Head of caudate nucleus (tissue), 42 donors: ENCODE measurements around the gene DCLK2.

Source experiments
- DNase-seq, 42 donors: peaks; one replicate each; pipeline versions ENCODE4 v3.0.0 to v3.0.0-alpha.2; 2020 to 2021; ENCODE audit warnings: mixed read lengths in 7 of 42
- intact Hi-C: fragments of 100-400 bp; cut with DNase I; formaldehyde crosslinking; loops from one replicate; pipeline ENCODE4 v1.15.0; 2022

The DCLK2 gene

DNA sequence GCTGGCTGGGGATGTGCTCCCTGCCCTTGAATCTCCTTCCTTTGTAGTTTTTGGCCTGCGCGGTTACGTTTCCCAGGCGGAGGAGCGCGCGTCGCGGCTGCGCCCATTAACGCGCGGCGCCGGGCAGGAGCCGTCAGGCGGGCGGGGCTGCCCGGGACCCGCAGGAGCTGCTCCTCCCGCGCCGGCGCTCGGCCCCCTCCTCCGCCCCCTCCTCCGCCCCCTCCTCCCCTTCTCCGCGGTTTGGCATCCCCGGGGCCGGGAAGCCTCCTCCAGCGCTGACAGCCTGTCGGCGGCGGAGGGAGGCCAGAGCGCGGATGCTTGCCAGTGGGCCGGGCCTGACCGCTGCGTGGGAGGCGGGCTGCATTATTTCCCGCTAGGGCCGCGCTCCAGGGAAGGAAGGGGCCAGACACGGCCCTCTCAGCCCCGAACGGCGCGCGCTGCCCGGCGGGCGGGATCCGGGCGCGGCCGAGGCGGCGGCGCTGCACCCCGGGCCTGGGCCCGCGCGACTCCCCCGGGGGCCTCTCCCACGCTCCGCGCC is at the start of gene DCLK2:
DCLK2 (plus strand) TSS at position 405 of the 538 bp plus-strand sequence. CDS start 583 bp downstream, outside the sequence.
- DNase-seq, result peak; percentile 23 to 90 (median 72)
- intact Hi-C loops, result loop anchor here (10.0 kb wide), 1 partner anchor 137 kb away; no protein-coding TSS in a partner anchor

DNA sequence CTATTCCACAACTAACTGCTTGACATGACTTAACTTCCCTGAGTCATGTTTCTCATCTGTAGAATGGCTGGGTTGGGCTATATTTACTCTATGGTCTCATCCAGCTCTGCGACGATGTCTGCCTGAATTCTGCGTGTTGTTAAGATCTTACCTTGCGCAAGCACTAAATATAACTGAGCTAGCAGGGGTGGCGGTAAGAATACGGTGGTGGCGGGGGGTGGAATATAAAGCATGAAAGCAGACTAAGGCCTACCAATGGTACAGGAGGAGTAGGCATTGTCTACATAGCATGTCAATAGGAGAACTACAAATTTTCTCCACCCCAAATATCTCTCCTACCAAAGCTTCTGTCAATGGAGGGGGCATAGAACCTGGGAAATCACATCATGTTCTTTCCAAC is 45.7 kb upstream of the DCLK2 start:
- intact Hi-C loops, result no loop called here
- DNase-seq, result peak in 40 of 42 donors; percentile 25 to 93 (median 62)

DNA sequence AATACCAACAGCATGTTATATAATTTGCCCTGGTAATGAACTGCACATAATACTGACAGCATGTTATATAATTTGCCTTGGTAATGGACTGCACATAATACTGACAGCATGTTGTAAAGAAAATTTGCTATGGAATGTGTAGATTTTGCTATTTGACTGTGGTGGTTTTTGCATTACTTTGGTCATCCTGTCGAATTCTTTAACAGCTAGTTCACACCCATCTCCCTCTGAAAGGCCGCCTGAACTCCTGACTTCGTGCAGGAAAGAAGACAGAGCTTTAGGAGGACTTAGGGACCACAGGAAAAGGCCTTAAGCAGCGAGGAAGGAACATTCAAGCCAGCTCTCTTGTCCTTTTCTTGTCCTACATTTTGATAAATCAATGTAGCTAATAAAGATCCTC is 45.2 kb upstream of the DCLK2 start:
- intact Hi-C loops, result no loop called here
- no peak for DNase-seq

GRCh38 chr4:150033901-150034300 is 44.3 kb upstream of the DCLK2 start:
- DNase-seq, result no peak
- intact Hi-C loops, result no loop called here

DNA sequence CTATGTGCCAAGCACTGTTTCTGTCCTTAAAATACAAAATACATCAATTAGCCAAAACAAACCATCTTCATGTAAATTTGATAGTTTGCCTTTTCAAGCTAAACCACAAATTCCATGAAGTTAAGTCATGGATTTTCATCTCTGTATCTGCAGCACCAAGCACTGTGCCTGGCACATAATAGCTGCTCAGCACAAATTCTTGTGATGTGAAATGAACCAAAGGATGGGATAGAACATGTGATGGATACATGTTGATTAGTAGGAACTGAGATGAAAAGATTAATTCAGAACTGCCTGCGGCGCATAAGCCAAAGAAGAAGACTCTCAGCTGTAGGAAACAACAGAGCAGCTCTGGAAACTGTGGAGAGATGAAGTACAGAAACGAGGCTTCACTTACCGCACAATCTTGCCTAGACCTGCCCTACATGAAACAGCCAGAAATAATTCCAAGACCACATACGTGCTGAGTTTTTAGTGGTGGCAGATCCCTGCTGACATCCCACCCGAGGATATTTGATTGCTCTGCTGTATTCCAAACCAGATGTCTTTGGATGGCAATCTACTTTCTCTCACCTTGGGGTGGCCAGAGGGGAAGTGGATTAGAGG is 40.9 kb upstream of the DCLK2 start:
- DNase-seq, result no peak
- intact Hi-C loops, result no loop called here

DNA sequence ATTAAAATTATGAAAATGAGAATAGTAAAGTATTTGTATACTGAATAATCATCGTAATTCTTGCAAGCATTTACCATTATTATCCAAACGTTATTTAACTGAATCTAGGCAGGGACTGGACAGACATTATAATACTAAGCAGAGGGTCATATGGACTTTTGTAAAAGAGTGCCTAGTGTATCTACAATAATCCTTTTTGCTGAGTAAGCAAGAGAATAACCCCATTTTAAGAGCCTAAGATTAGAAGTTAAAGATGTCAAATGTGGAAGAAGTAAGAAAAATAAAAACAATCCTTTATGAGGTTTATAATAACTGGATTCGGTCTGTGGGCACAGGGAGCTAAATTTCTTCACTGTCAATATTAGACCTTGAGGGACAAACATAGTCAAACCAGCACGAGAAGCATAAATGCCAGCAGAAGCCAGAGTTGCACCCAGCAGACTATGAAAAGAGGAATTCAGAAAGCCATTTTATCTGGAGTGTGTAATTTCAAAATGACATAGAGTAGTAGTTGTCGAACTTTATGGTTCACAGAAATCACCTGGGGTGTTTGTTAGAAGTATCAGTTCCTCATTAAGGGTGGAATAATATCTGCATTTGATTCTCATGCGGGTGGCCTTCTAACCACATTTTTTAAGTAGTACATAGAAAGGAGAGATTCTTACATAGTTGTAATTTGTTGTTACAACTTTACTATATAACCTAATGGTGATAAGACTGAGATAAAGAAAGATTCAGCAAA is 39.7 kb upstream of the DCLK2 start:
- intact Hi-C loops, result no loop called here
- DNase-seq, result no peak

DNA sequence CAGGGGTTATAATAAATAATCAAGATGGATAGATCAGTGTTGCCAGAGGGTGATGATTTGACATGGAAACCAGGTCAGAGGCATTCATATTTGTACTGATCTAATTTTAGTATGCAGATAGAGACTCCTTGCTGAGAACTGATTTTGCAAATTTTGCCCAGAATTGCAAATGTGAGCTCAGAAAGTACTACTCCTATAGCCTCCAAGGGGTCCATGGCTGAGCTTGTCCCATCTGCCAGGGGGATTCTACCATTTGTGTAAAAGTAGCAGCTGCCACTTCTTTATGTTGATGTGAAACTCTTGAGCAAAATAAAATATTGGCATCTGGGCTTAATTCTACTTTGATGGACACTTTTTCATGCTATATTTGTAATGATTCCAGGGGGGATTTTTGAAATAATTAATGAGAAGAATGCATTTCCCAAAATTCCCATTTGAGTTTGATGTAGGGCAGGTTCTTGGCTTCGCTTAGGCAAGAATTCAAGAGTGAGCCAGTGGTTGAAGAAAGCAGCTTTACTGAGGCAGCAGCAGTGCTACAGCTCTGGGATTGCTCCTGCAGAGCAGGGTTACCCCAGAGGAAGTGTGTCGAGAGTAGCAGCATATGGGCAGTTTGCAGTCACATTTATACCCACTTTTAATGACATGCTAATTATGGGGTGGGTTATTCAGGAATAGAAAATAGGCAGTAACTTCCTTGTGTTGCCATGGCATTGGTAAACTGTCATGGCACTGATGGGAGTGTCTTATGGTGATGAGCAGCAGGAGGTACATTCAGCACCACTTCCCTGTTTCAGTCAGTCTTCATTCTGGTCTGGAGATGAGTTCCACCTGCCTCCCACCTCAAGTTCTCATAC is 38.7 kb upstream of the DCLK2 start:
- intact Hi-C loops, result no loop called here
- DNase-seq, result no peak

- DNase-seq, result no peak
- intact Hi-C loops, result no loop called here
Measured at GRCh38 chr4:150044517-150044916, 33.7 kb upstream of the DCLK2 start.

GRCh38 chr4:150045410-150045809 is 32.8 kb upstream of the DCLK2 start:
- intact Hi-C loops, result no loop called here

DNA sequence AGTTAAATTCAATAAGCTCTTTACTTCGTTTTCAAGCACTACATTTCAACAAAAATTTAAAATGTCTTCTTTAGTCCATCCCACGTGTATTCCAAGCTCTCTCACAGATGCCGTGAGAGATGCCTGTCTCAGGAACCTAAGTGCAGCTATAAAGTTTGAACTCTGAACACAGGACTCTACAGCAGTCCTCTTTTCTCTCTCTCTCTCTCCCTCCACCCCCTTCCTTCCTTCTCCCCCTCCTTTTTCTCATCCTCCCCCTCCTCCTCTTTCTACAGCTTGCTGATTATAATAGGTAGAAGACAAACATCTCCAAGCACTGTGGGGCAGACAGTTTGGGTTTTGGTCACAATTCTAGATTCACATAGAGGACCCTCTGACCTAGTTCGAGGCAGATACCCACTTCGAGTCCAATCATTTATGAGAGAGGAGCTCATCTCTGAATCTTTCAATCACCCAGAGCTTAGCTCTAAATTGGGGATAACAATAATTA is 31.5 kb upstream of the DCLK2 start:
- intact Hi-C loops, result no loop called here
- no peak for DNase-seq

More at GRCh38 chr4:150045410-150045809, 32.8 kb upstream of the DCLK2 start:
- no peak for DNase-seq

GRCh38 chr4:150047546-150047945 is 30.7 kb upstream of the DCLK2 start:
- intact Hi-C loops, result no loop called here
- no peak for DNase-seq

- intact Hi-C loops, result no loop called here
Measured at GRCh38 chr4:150049682-150050081, 28.6 kb upstream of the DCLK2 start.

DNA sequence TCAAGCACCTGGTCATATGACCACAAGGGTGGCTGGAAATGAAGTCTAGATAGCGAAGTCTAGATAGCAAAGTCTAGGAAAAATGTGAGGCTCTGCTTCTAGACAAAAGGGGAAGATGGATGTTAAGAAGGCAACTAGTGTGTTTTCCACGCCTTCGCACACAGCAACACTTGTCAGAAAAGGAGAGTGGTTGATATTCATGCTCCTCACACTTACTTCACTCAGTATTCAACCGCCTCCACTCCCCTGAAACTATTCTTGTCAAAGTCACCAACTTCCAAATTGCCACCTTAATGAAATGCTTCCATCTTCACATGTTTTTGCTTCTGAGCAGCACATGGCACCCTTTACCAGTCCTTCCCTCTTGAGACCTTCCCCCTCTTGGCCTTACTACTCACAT is 27.7 kb upstream of the DCLK2 start:
- intact Hi-C loops, result no loop called here
- peak in 21 of 42 donors; percentile 3 to 72 (median 32) for DNase-seq

More at GRCh38 chr4:150049682-150050081, 28.6 kb upstream of the DCLK2 start:
- DNase-seq, result no peak

- DNase-seq, result no peak
- intact Hi-C loops, result no loop called here
Measured at GRCh38 chr4:150051111-150051510, 27.1 kb upstream of the DCLK2 start.

- DNase-seq, result no peak
- intact Hi-C loops, result no loop called here
Measured at GRCh38 chr4:150055467-150055866, 22.8 kb upstream of the DCLK2 start.

- no peak for DNase-seq
- intact Hi-C loops, result no loop called here
Measured at GRCh38 chr4:150056569-150056968, 21.7 kb upstream of the DCLK2 start.

DNA sequence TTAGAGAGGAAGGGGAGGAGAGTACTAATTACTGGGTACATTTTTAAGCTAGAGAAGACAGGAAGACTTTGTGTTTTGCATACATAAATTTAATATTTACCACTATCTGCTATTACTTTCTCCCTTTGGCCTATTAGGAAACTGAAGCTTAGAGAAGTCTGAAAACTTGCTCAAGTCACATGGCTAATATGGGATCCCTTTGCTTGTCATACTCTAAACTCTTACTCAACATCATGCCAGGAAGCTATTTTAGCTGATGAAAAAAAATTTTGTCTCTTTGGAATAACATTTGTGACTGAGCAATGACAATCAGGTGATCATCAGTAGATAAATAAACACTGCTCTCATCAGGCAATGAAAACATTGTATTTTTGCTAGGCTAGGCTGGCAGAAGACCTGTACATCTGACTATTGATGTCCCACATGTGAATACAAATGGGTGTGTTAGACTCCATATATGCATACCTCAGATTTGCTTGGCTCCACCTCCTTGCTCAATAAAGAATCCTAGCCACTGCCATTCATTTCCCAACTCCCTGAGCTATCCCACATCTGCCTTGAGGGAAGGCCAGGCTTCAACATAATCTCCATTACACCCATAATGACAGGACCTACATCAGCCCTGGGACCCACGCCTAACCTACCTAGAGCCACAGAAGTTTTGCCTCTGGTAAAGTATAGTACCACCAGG is 17.0 kb upstream of the DCLK2 start:
- intact Hi-C loops, result no loop called here
- DNase-seq, result no peak

GRCh38 chr4:150063128-150063527 is 15.1 kb upstream of the DCLK2 start:
- no peak for DNase-seq
- intact Hi-C loops, result no loop called here

DNA sequence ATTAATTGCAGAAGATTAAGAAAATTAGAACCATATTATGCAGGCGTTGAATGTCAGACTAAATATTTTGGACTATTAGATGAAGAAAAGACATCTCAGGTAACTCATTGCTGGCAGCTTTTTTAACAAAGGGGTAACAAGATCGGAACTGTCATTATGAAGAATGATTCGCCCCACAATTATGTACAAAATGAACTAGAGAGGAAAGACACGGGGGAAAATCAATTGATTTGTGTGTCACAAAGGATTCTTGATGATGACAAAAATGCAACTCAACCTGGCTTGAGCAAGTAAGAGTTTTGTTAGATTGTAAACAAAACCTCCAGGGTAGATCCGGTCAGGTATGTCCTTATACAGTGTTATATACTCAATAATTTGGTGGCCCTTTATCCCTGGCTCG is 12.5 kb upstream of the DCLK2 start:
- intact Hi-C loops, result no loop called here

More for the DNA sequence above, 12.5 kb upstream of the DCLK2 start:
- DNase-seq, result no peak
